HG03103 (cell line): ENCODE data around the gene DNAAF6.

Source experiments
- ATAC-seq: cut with Tn5 transposase; IDR thresholded peaks from one replicate; pipeline ENCODE4 v1.9.1; 2021; ENCODE audit warnings: low read depth; ENCODE audit not compliant: unreplicated experiment

Gene DNAAF6

DNA sequence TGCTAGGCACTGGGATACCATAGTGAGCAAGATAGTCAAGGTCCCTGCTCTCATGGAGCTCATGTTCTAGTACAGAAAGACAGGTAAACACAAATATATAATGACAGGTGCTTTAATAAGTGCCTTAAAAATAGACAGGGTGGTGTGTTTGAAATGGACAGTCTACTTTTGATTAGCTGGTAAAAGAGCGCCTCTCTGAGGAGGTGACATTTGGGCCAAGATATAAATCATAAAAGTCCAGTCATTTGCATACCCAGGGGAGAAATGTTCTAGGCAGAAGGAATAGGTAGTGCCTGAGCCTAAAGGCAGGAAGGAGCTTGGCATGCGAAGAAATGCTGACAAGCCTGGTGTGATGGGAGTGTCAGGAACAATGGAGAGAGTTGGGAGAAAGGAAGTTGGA, 83.6 kb downstream of the DNAAF6 start:
- ATAC-seq: no peak

DNA sequence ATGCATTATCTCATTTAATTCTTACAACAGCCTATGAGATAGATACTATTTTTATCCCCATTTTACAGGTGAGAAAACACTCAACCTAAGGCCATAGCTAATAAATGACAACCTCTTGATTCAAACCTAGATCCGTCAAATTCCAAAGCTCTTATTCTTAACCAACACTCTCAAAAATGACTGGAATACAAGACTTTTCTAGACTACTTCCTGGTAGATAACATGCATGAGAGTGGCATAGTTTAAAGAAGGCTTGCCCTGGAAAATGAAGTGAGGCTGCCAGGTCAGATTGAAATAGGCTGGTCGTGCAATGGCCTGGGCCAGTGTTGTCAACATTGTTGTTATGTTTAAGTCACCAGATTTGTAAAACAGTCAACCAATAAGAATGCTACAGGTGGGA, 86.6 kb downstream of the DNAAF6 start:
- ATAC-seq: no peak
